KOPT-K1 (cell line): ENCODE measurements around the gene MOBP.

ENCODE experiments used
- H3K27ac ChIP-seq: fragments of 200-600 bp; sonication (generic); 2 replicates; pipeline ENCODE4 v1.5.1; 2016; ENCODE audit warnings: antibody characterized with exemption, mild to moderate bottlenecking, low read depth, low read length; ENCODE audit not compliant: poor library complexity, severe bottlenecking
- H3K36me3 ChIP-seq: fragments of 200-600 bp; sonication (generic); 2 replicates; pipeline ENCODE4 v1.5.1; 2017; ENCODE audit warnings: antibody characterized with exemption, mild to moderate bottlenecking, low read length, moderate library complexity; ENCODE audit not compliant: insufficient read depth
- H3K9me3 ChIP-seq: fragments of 200-600 bp; sonication (generic); 2 replicates; pipeline ENCODE4 v1.5.1; 2017; ENCODE audit warnings: antibody characterized with exemption, low read length, mild to moderate bottlenecking; ENCODE audit not compliant: insufficient read depth, poor library complexity, severe bottlenecking

Gene MOBP

DNA sequence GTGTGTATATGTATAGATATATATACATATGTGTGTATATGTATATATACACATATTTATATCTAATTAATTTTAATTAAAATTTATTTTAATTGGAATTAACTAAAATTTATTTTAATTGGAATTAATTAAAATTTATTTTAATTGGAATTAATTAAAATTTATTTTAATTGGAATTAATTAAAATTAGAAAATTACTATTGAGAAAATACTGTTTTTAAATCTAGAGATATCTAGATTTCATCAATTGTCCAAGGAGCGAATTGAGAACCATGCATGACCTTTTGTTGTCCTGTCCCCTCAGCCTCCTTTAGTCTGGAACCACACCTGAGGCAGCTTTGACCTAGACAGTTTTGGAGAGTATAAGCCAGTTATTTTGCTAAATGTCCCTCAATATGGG is 1.8 kb downstream of the MOBP start:
- H3K9me3 ChIP-seq: no peaks in the 10 kb centered on the region
- H3K27ac ChIP-seq: no peak overlapping the region
- H3K36me3 ChIP-seq: no peaks in the 10 kb centered on the region

DNA sequence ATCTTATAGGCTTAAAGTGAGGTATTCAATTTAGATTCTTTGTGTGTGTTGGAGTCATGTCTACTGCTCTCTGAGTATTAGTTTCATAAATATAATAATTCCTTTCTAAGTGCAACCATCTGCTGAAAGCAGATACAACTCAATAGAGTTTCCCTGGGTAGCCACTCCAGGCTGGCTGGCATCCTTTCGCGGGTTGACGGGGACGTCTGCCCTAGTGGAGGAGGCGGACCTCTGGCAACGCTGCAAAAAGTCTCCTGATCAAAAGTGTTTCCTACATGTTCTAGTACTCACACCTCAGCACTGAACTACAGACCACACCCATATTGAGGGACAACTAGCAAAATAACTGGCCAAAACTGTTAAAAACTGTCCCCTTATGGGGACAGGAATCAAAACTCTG is 2.5 kb downstream of the MOBP start:
- Histone ChIP-seq H3K36me3 (no peaks in the 10 kb centered on the region), H3K9me3 (no peaks in the 10 kb centered on the region), H3K27ac (no peak overlapping the region)

DNA sequence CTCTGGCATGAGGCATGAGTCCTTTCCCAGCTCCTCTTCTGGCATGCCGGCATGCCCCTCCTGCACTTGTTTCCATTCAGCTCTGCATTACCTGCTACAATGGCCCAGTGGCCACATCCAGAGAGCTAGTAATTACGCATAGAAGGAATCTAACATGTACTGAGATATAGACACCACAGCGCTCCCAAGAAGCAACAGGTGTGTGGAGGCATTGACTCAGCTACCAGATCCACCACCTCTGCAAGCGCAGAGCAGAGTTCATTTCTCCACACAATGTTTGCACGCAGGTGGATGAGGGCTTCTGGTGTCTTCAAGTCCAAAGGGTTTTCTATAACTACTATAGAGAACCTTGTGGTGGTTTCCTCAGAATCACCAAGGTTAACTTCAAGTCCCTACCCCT is 4.2 kb downstream of the MOBP start:
- H3K9me3 ChIP-seq: peaks cover under 1% of the 10 kb centered on the region
- H3K36me3 ChIP-seq: no peaks in the 10 kb centered on the region
- no peak overlapping the region for H3K27ac ChIP-seq

DNA sequence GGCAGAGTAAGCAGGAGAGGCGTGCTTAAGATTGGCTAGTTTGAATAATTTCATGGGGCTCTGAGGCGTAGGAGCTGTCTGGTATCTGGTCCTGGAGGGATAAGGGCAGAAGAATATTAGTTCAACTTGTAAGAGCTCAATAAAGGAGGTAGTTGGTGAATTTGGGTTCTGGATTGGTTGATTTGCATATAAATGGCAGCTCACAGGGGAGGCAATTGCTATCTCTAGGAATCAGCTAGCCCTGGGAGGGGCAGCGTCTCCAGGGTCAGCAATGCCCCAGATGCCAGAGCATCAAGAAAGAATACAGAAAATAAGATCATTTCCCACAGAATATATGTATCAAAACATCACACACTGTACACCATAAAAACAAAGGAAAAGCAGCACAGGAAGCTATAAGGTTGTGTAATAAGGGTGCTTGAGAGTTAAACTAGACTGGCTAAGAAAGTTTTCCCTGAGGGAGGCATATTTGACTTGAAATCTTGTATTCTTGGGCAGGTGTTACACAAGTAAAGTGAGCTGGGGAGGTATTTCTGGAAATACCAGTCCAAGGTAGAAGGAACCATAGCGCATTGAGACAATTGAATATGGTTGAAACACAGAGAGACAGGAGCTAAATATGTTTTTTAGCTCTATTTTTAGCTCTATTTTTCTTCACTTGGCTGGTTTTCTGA is 6.1 kb downstream of the MOBP start:
- H3K36me3 ChIP-seq: no peaks in the 10 kb centered on the region
- H3K27ac ChIP-seq: no peak overlapping the region
- peaks cover 7% of the 10 kb centered on the region for H3K9me3 ChIP-seq

DNA sequence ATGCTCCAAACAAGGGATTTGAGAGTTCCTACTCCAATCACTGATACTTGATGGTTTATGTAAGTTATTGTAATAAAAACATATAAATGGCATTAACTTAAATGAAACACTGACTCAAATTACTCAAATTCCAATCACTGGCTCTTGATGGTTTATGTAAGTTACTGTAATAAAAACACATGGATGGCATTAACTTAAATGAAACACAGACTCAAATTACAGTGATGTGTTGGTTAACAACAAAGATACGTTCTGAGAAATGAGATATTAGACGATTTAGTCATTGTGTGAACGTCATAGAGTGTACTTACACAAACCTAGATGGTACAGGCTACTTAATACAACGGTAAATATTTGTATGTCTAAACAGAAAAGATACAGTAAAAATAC is 6.6 kb downstream of the MOBP start:
- Histone ChIP-seq H3K27ac (no peak overlapping the region), H3K36me3 (no peaks in the 10 kb centered on the region), H3K9me3 (peaks cover 7% of the 10 kb centered on the region)

DNA sequence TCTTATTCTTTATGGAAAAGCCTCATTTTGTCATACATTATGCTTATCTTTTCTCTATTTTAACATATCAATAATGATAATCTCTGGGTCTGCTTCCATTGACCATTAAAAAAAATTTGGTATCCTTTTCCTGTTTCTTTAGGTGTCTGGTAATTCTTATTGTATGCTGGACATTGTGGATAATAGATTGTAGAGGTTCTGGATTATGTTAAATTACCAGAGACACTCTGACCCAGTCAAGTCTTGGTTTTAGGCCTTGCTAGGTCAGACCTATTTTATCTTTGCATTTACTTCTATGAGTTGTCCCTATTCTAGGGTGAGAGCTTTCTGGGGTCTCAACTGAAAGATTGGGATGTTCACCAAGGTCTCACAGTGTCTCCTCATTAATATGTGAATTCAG is 9.3 kb downstream of the MOBP start:
- no peaks in the 10 kb centered on the region for H3K36me3 ChIP-seq
- H3K9me3 ChIP-seq: peaks cover 9% of the 10 kb centered on the region
- no peak overlapping the region for H3K27ac ChIP-seq

DNA sequence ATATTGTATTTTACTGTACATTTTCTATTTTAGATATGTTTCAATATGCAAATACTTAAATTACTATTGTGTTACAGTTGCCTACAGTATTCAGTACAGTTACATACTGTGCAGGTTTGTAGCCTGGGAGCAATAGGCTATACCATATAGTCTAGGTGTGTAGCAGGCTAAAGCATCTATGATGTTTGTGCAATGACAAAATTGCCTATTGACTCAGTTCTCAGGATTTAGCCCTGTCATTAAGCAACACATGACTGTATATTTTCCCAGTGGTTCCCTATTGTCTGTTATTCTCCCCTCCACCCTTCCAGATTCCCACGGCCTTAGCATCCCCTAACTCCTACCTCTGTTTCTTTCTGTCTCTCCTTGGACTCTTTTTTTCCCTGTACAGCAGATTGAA is 10.7 kb downstream of the MOBP start:
- Histone ChIP-seq H3K9me3 (peaks cover 10% of the 10 kb centered on the region), H3K36me3 (no peaks in the 10 kb centered on the region), H3K27ac (no peak overlapping the region)

DNA sequence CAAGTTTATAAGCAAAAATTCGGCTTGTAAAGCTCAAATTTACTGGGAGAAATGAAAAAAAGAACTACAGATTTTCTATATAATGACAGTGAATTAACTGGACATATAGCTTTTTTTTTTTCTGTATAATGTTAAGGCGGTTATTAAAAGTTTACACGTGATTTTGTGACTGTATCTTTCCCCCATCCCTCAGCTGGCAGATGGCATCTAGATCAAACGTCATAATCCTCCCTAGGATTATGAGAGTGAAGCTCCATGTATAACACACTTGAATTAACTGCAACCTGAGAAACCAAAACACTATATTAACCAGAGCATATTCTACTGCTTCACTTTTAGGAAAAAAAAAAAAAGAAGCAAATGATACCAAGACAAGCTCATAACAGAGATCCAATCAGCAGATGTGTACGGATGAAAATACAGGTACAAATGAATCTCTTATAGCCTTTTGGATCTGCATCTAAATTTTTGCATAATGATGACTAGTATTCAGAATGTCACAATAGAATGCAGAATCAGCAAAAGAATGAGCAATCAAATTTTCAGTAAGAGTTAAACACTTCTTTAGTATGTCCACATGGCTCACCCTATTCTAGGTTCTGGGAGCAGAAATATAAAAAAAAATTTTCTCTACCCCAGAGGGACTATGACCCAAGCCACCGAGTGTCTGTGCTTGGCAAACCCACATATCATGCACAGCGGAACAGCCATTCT is 12.4 kb downstream of the MOBP start:
- Histone ChIP-seq H3K27ac (no peak overlapping the region), H3K9me3 (peaks cover 10% of the 10 kb centered on the region), H3K36me3 (no peaks in the 10 kb centered on the region)

DNA sequence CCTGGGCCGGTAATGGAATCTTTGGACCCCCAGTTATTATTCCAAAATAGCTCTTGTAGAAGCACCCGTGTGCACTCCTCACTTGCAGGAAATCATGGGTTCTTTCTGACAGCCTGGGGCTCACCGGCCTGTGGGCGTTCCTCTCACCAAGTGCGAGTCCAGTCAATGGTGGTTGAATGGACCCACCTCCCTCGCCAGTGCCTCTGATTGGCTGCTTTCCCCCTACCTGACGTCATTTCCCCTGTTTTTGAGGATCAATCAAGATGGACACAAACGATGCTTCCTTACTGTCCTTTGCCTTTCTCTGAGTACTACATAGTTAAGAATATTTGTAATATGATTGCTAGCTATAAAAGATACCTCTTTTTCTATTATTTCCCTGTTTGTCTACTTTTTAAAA is 18.1 kb downstream of the MOBP start:
- Histone ChIP-seq H3K27ac (no peak overlapping the region), H3K36me3 (no peaks in the 10 kb centered on the region), H3K9me3 (peaks cover 3% of the 10 kb centered on the region)

DNA sequence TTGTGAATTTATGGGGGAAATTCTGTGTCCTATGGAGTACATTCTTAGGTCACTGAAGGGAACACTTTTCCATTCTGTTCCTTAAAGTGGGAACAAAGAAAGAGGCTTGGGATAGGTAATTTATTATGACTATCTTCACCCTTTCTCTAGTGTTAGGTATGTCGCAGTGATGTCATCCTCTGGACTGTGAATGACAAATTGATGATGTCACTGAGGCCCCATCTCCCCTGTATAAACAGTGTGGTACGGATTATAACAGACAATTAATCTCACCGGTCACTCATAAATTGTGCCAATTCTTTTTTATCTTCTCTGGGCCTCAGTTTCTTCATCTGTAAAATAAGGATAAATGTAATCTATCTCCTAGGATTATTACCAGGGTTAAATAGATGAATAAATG is 23.5 kb downstream of the MOBP start:
- Histone ChIP-seq H3K27ac (no peak overlapping the region), H3K9me3 (no peaks in the 10 kb centered on the region), H3K36me3 (no peaks in the 10 kb centered on the region)

DNA sequence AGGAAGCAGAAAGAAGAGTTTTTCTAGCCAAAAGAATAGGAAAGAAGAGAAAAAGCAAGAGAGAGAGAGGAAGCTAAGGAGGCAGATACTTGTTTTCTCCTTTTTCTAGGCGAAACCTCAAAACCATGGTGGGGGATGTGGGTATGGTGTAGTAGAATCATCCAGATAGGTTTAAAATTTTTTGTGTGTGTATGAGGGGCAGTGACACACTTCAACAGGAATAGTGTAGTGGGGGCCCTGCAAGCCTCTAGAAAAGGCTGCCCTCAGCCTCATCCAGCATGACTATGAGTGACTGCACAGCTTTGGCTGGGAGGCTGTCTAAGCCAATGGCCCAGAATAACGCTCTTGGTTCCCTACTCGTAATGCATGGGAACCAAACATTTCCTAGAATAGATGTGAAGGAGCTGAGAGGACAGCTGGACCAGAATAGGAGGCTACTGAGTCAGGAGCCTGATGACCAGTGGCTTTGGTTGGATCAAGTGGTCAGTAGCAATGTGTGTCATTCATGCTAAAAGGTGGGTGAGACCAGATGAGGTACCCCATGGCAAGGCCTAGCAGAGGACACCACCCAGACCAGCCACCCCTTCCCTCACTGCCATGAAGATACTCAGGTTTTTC is 24.4 kb downstream of the MOBP start:
- H3K9me3 ChIP-seq: no peaks in the 10 kb centered on the region
- H3K36me3 ChIP-seq: no peaks in the 10 kb centered on the region
- no peak overlapping the region for H3K27ac ChIP-seq

DNA sequence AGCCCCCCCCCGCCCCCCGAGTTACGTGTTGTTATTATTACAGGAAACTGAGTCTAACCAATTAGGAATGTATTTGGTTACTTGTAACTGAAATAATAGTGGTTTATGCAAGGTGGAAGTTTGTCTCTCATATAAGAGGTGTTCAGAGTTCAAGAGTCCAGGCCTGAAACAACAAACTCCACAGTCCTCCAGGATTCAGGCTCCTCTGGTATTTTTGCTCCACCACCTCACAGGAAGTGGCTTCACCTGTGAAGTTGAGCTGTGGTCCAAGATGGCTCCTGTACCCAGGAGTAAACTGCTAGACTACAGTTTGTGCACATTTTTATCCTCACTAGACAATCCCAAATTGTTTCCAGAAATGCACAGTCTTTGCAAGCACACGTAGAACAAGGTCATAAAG is 27.3 kb downstream of the MOBP start:
- H3K36me3 ChIP-seq: no peaks in the 10 kb centered on the region
- H3K9me3 ChIP-seq: no peaks in the 10 kb centered on the region

DNA sequence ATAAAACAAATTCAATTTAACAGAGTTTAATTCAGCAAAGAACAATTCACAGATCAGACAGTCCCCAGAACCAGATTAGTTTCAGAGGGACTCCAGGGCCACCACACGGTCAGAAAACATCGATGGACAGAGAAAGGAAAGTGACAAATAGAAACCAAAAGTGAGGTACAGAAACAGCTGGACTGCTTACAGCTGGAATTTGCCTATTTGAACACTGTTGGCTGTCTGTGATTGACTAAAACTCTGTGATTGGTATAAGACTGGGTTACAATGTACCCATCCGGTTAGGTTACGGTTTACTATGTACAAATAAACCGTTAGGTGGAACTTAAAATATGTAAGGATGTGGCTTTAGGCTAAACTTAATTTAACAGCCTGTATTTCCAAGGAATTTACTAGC is 30.3 kb downstream of the MOBP start:
- H3K9me3 ChIP-seq: no peaks in the 10 kb centered on the region
- no peak overlapping the region for H3K27ac ChIP-seq
- H3K36me3 ChIP-seq: no peaks in the 10 kb centered on the region

More for the DNA sequence above, 27.3 kb downstream of the MOBP start:
- no peak overlapping the region for H3K27ac ChIP-seq

DNA sequence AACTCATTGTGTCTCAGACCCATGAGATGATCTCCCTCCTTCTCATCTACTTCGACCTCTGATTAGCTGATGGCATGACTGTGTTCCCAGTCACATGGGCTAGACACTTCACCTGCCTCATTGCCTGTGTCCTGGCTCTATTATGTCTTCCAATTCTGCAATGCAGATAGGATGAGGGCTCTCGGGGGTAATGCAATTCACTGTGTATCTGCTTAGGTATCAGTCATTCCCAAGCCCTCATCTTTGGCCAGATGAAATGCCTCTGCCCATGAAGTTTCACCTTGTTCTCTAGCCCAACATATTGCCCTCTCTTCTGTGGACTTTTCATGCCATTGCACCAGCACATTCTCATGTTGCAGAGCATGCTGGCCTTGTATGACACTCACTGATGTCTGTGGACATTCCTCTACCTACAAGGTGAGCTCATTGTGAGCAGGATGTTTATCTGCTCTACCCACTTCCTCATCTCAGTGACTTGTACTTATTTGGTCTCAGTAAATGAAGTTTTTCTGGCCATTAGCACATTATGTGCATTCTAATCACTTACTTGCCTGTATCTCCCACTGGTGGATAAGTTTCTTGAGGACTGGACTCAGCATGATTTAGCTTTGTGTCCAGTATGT is 32.3 kb downstream of the MOBP start:
- Histone ChIP-seq H3K9me3 (no peaks in the 10 kb centered on the region), H3K27ac (no peak overlapping the region), H3K36me3 (no peaks in the 10 kb centered on the region)

DNA sequence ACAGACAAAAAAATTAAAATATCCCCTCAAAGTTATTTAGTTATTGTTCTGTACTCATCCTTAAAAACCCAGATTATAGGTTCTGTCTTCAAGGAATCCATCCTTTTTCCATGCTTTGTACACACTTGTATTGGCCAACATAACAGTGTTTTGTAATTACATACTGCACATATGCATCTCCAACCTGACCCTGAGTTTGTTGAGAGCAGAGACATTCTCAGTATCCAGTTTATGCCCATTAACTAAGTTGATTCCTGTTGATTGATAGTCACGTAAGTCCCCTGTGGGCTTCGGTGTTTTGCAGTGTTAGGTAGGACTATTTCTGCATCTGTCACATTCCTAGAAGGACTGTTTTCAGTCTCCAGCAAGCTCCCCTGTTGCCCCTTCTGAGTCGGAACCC is 33.6 kb downstream of the MOBP start:
- Histone ChIP-seq H3K9me3 (no peaks in the 10 kb centered on the region), H3K36me3 (no peaks in the 10 kb centered on the region), H3K27ac (no peak overlapping the region)
